Epidermal melanocyte (primary cell): ENCODE data around the gene RBM19.

ENCODE experiments used
- DNase-seq: peaks from one replicate; pipeline ENCODE4 v3.0.0; 2011; ENCODE audit warnings: low spot score; ENCODE audit not compliant: insufficient read length

RBM19 gene

DNA sequence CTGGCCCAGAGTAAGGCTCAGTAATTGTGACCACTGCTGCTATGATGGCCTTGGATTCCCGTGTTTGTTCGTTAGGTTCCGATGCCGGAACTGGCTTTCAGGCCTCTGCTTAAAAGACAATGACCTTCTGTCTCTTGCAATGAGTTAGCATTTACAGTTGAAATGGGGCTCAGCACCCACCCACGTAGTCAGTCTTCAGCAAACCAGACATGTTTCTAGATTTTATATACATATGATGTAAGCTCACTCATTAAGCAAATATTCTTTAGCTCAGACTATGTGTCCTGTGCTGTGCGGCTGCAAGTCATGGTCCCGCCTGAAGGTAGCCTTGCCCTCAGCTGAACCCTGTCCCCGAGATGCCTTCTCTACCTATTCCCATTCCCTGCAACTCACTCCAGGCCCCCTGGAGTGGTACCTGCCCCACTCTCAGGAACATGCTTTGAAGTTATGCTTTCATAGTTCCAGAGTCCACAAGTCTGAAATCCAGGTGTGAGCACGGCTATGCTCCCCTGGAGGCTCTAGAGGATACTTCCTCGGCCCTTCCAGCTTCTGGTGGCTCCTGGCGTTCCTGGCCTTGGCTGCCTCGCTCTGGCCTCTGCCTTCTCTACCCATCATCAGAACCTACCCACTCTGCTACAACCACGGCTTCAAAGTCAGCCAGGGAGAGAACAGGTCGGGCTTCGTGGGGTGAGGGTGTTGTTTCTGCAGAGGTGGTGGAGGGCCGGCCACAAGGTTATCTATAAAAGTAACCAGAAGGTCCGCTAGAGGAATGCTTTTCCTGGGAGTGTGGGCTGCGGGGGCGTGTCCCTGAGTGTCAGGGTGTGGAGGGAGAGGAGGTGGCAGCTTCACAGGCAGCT is 157.8 kb downstream of the RBM19 start:
- DNase-seq: no peak

DNA sequence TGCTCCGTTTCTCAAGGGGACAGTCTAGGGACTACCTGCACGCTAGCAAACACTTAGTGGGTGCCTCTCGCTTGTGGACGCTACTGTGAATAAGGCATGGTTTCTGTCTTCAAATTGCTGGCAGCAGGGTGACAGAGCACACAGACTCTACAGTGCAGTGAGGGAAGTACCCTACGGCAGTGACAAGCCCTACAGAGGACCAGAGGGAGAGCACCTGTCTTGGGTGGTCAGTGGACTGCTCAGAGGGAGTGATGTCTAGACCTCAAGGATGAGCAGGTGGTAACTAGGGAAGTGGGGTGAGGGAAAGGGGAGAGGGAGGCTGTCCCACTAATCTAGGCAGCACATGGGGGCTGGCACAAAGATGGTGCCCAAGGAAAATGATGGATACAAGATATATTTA is 160.5 kb downstream of the RBM19 start:
- no peak for DNase-seq

GRCh38 chr12:113804961-113805600 is 161.0 kb downstream of the RBM19 start:
- DNase-seq: no peak

DNA sequence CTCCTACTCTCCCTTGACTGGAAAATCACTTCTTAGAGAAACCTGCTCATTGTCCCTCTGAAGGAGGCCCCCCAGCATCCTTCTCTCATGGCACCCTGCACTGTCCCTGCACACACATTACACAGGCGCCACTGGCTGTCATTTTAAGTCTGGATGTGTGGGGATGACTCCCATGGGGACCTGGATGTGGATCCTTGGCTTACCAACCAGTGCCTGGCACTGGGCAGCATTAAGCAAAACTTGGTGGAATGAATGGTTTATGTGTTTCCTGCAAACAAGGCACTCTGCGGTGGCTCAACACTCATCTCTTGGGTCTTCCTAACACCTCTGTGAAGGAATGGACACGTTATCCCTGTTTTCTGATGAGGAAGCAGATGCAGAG is 162.4 kb downstream of the RBM19 start:
- no peak for DNase-seq

DNA sequence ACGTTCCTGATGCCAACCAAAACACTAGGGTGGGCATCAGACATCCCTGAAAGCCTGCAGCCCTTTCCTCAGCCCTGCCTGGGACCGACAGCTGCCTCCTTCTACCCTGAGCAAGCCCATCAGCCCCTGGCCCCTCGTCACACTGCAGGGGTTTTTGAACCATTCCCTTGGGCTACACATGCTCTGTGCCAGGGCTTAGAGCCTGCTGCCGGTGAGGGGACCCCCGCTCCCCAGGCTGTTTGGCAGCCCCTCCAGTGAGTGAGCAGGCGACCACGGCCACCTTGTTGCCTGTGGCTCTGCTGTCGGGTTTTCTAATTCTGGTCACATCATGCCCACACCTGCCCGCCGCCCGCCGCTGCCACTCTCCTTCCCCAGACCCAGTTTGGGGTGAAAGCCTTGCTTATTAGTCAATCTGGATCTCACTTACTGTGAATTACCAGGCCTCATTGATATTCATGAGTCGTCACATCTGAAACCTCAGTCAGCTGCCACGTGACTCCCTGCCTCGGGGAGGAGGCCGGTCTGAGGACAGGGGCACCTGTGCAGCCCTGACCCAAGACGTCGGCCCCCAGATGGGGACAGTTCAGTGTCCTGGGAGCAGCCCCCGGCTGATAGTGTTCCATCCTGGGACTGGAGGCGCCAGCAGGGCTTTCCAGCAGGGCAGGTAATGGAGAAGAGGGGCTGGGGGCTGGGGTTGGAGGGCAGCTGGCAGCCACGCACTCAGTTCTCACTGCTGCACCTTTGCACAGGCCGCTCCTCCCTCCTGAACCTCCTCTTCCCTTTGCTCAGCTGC is 163.0 kb downstream of the RBM19 start:
- no peak for DNase-seq

GRCh38 chr12:113802000-113802749 is 163.9 kb downstream of the RBM19 start:
- no peak for DNase-seq

GRCh38 chr12:113800201-113800600 is 165.9 kb downstream of the RBM19 start:
- DNase-seq: no peak

DNA sequence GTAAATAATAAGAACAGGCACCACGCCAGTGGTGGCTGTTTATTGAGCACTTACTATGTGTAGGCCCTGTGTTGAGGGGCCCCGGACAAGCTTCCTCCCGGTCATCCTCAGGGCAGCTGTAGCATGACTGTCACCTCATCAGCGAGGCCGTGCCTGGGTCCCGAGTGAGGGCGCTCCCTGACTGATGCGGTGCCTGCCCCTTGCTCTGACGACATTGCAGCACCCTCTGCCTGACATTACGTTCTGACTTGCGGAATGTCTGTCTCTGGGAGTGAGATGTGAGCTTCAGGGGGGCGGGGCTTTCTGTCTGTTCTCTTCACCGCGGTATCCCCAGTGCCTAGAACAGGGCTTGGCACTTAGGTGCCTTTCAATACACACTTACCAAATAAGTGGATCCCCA is 167.6 kb downstream of the RBM19 start:
- DNase-seq: no peak

DNA sequence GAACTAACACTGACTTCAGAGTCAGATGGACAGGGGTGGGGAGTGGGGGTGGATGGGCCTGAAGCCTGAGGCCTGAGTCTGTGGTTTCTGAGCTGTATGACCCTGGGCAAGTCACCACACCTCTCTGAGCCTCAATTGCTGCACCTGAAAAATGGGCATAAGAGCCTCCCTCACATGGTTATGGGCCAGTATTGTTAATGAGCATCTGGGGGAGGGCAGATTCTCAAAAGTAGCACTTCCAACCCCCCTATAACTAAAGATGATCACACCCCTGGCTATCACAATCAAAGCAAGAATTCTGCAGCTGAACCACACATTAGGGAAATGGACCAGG is 168.6 kb downstream of the RBM19 start:
- no peak for DNase-seq

DNA sequence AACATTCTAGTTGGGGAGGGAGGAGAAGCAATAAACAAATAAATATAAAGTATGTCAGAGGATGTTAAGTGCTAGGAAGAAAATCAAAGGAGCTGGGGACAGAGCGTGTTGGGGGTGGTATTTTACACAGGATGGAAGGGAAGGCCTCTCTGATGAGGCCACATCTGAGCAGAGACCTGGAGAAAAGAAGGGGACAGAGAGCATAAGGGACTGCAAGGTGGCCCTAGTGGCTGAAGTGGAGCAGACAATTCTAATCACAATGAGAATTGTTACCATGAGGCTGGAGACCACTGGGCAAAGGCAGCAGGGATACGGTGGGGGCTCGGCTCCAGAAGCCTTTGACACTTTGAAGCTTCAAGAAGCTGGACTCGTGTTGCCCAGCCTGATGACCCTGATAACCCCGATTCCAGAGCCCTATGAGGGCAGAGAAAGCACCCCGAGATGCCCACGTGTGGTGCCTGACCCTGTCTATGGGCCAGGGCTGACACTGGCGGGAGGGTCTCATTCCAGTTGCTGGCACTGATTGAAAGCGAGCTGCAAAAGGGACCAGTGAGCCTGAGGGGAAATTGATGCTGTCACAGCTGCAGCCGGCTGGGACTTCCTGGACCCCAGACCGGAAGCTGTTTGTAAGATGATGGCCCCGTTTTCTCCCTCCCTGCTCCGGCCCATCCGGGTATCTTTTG is 169.1 kb downstream of the RBM19 start:
- no peak for DNase-seq

DNA sequence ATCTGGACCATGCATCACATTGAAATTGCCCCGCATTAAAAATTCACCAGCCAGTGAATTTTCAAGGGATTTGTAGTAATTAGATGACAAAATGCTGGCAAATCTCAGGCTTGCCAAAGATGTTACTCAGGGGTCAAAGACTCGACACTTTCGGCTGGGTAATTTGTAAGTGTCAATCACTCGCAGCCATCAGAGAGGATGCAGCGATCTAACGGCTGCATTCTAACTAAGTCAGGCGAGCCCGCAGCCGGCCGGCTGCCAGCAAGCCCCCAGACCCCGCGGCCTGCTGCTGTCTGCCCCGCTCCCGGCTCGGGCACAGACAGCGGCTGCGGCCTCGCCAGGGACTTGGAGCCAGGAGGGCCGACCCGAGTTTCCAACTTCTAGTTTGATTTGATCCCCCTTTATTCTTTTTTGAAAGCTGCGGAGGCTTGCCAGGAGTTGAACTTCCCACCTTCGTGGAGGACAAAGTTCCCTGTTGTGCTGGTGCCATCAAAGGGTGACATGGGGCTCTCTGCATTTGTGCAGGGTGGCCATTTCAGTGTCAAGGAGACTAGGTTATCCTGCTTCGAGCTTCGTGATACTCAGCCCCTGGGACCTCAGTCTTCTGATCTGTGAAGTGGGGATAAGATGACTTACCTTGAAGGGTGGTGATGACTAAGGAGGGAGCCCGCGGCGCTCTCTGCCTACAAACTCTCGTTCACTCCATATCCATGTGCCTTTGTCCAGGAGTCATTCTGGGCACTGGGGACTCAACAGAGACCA is 169.9 kb downstream of the RBM19 start:
- no peak for DNase-seq

DNA sequence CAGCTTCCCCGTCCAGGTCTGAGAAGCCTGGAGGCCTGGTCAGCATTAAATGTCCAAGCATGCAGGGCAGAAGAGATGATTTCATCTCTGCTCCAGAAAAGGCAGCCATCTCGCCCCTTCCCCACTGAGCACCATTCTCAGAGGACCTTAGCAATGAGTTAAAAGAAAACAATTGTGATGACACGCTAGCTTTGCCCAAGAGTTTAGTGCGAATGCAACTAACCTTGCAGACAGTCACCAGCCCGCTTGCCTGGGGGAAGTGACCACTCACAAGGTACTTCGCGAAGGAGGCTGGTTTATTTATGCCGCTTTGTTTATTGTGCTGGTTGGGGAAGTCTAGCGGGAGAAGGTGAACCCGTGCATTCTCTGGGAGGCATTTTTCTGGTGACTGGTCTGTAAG is 170.7 kb downstream of the RBM19 start:
- DNase-seq: no peak

DNA sequence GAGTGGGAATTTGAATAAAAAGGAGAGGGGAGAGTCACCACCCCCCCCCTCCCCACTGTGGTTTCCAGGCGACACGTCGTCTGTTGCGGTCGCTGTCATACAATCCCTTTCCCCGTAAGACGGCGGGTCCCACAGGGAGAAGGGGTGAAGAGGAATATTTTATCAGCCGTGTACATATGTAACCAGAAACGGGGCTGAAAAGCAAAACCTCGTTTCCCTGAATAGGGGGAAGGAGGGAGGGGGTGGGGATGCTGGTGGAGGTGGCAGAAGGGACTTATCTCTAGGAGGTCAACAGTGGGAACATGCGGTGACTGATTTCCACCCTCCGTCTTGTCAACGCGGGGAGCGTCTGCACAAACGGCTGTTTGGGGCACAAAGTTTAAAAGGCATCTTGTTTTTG is 171.4 kb downstream of the RBM19 start:
- no peak for DNase-seq

DNA sequence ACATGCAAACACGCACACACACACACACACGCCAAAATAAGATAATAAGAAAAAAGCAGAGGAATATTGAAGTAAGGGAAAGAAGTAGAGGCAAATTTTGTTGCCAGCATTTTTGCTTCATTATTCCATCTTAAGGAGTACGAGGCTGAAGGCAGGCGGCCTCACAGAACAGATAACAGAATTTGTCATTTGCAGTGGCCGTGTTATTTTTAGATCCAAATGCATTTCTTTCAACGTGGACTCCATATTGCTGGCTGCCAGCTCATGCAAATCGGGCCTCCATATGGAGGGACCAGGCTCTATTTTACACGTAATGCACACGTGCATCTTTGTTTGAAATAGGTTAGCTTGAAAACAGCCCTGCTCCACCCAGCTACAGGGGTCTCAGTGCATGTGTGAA is 172.9 kb downstream of the RBM19 start:
- no peak for DNase-seq

DNA sequence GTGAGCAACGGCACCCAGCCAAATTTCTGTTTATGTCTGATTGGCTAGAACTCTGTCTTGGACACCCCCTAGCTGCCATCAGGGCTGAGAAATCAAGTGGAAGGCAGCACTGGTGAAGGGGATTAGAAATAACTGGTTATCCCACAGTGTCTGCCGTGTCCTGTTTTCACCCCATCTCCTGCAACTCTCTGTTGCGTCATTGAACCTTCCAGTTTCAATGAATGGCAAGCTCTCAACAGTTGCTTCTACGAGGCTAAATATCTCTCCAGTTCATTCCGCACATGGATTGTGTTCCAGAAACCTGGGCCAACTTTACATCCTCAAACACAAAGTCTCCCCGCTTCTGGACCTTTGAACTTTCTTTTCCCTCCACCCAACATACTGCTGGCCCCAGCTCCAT is 173.7 kb downstream of the RBM19 start:
- DNase-seq: no peak

GRCh38 chr12:113788020-113788856 is 177.9 kb downstream of the RBM19 start:
- no peak for DNase-seq

GRCh38 chr12:113786107-113786506 is 180.0 kb downstream of the RBM19 start:
- DNase-seq: no peak

- DNase-seq: no peak
Observed at GRCh38 chr12:113783811-113784210, 182.3 kb downstream of the RBM19 start.

DNA sequence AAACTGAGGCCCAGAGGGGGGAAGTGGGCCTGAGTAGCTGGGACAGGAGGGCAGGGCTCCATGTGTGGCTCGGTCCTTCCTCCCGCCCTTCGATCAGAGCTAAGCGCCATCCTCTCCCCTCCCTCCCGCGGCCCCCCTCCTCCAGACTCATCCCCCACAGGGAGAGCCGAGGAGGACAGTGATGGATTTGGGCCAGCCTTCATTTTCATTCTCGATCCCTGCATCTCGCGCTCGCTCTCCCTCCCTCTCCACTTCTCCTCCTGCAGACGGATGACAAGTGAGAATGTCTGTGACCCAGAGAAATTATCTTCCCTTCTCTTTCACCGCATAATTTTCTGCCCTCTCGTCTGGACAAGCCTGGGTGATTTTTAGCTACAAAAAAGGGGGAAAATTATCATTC is 183.3 kb downstream of the RBM19 start:
- no peak for DNase-seq
